ENCODE results near the gene CCIN.
"Not testable (repeated sequence)": the region's sequence is repeated elsewhere in the genome, so short reads cannot be mapped to it uniquely, and the experiment has no call there.

The CCIN gene

GRCh38 chr9:36126016-36126730 is 43.0 kb upstream of the CCIN start:
- DNase-seq (ENCODE audit: low read depth), result no peak

GRCh38 chr9:36127652-36128244 is 41.4 kb upstream of the CCIN start:
- H3K4me3 ChIP-seq (ENCODE audit: low read depth, low read length), result no peak overlapping the region
- no peak for DNase-seq (ENCODE audit: low read depth)
- no peak for TF ChIP-seq CTCF (conservative IDR thresholded peaks at IDR 0.05; ENCODE audit: low read depth, low read length)

More at GRCh38 chr9:36126016-36126730, 43.0 kb upstream of the CCIN start:
- no peak for TF ChIP-seq CTCF (conservative IDR thresholded peaks at IDR 0.05; ENCODE audit: low read depth, low read length)
- no peak overlapping the region for H3K4me3 ChIP-seq (ENCODE audit: low read depth, low read length)

GRCh38 chr9:36128349-36128748 is 40.8 kb upstream of the CCIN start:
- no peak for DNase-seq (ENCODE audit: low read depth)
- TF ChIP-seq CTCF (conservative IDR thresholded peaks at IDR 0.05; ENCODE audit: low read depth, low read length), result no peak
- H3K4me3 ChIP-seq (ENCODE audit: low read depth, low read length), result no peak overlapping the region

- H3K4me3 ChIP-seq (ENCODE audit: low read depth, low read length), result no peak overlapping the region
- DNase-seq (ENCODE audit: low read depth), result no peak
- TF ChIP-seq CTCF (conservative IDR thresholded peaks at IDR 0.05; ENCODE audit: low read depth, low read length), result no peak
Measured at GRCh38 chr9:36129139-36129538, 40.0 kb upstream of the CCIN start.

- not testable (repeated sequence) for H3K4me3 ChIP-seq (ENCODE audit: low read depth, low read length)
Measured at GRCh38 chr9:36131666-36132065, 37.5 kb upstream of the CCIN start.

GRCh38 chr9:36132086-36132485 is 37.1 kb upstream of the CCIN start:
- DNase-seq (ENCODE audit: low read depth), result peak; percentile 29
- no peak overlapping the region for H3K4me3 ChIP-seq (ENCODE audit: low read depth, low read length)
- TF ChIP-seq CTCF (conservative IDR thresholded peaks at IDR 0.05; ENCODE audit: low read depth, low read length), result no peak

More at GRCh38 chr9:36131666-36132065, 37.5 kb upstream of the CCIN start:
- DNase-seq (ENCODE audit: low read depth), result not testable (repeated sequence)

GRCh38 chr9:36134761-36135505 is 34.3 kb upstream of the CCIN start:
- no peak for DNase-seq (ENCODE audit: low read depth)
- TF ChIP-seq CTCF (conservative IDR thresholded peaks at IDR 0.05; ENCODE audit: low read depth, low read length), result no peak
- H3K4me3 ChIP-seq (ENCODE audit: low read depth, low read length), result no peak overlapping the region

All from choroid plexus epithelial cell (primary cell).